Right lobe of liver (tissue), 6 donors: ENCODE measurements around the gene PTPRN2. TPM values are rescaled to one million over a fixed set of nuclear protein-coding genes. Genes with fewer than 3 reads are reported as not detected.

Source experiments
- ATAC-seq, 4 donors: fragments of 200-7000 bp; cut with Tn5 transposase; one replicate each; pipeline ENCODE4 v1.9.1; 2020; ENCODE audit warnings: mild to moderate bottlenecking in 4 of 4, moderate library complexity in 4 of 4
- DNase-seq, 3 donors: peaks; one replicate each; pipeline ENCODE4 v3.0.0-alpha.2; 2020
- H3K27ac ChIP-seq, 3 donors: fragments of 200-600 bp; one replicate each; pipeline ENCODE4 v1.8.0; 2022
- H3K27me3 ChIP-seq, 2 donors: fragments of 200-600 bp; one replicate each; pipeline ENCODE4 v1.8.0; 2022
- H3K36me3 ChIP-seq, 4 donors: fragments of 200-600 bp; sonication (generic) in 1 of 4; one replicate each; pipeline versions ENCODE4 v1.5.1 to v1.8.0; 2017 to 2022; ENCODE audit warnings: control low read depth in 1 of 4
- H3K4me1 ChIP-seq, 4 donors: fragments of 200-600 bp; sonication (generic) in 1 of 4; one replicate each; pipeline versions ENCODE4 v1.5.1 to v1.8.0; 2017 to 2022; ENCODE audit warnings: control low read depth in 1 of 4
- H3K4me3 ChIP-seq, 3 donors: fragments of 200-600 bp; one replicate each; pipeline ENCODE4 v1.8.0; 2022
- H3K9me3 ChIP-seq, 4 donors: fragments of 200-600 bp; sonication (generic) in 1 of 4; one replicate each; pipeline versions ENCODE4 v1.5.1 to v1.8.0; 2017 to 2022; ENCODE audit warnings: control low read depth in 1 of 4
- CTCF ChIP-seq, 4 donors: fragments of 200-600 bp in 3 of 4; fragments of 450-650 bp in 1 of 4; IDR thresholded peaks; one replicate each; pipeline versions ENCODE4 v1.5.1 to v1.8.0; 2016 to 2022; ENCODE audit warnings: antibody characterized with exemption in 4 of 4, mild to moderate bottlenecking in 2 of 4
- POLR2A ChIP-seq: fragments of 450-650 bp; IDR thresholded peaks from one replicate; pipeline ENCODE4 v1.6.1; 2017; ENCODE audit warnings: antibody characterized with exemption, mild to moderate bottlenecking
- WGBS: methylation state at CpG from one replicate; pipeline ENCODE4 v1.1.6; 2018; ENCODE audit warnings: low coverage, low lambda C conversion rate; ENCODE audit not compliant: insufficient coverage; ENCODE audit errors: missing lambda C conversion rate; 5-methylcytosine and 5-hydroxymethylcytosine counted together
- intact Hi-C, 2 donors: fragments of 100-400 bp; cut with DNase I; formaldehyde crosslinking; loops; one replicate each; pipeline versions ENCODE4 v1.11.2 to v1.14.1; 2022
- total RNA-seq, 6 experiments: library from RNA; depleted of rRNA in 2 of 6; stranded (reverse); fragments of >200 nt in 2 of 6; fragmentation: NEBNext Ultra II Directional in 3 of 6; extraction: Animal tissue kit (Norgen Biotek cat#: 25700) in 3 of 6; gene quantifications; one replicate each; pipeline versions ENCODE4 v1.1.0 to v1.2.4, GENCODE V29; 2016 to 2023
- donor health status: DM: no; HTN: yes; CAD: no.
- donor health status: DM: no; HTN: no; CAD: no.
- donor health status: DM: no; HTN: no; CAD: no.
- donor health status: DM: no; HTN: yes; CAD: no.
- donor health status: DM: no; HTN: yes; CAD: no.

The PTPRN2 gene
- total RNA-seq, 6 experiments from 2014 or later, result 0.15 to 0.87 (median 0.67) TPM

- Histone ChIP-seq H3K36me3 (no peaks in the 10 kb centered on the region), H3K4me1 (no peaks in the 10 kb centered on the region), H3K27ac (no peak overlapping the region), H3K27me3 (no peaks in the 10 kb centered on the region), H3K4me3 (no peak overlapping the region), H3K9me3 (no peaks in the 10 kb centered on the region)
- TF ChIP-seq CTCF (IDR thresholded peaks at IDR 0.05) (no peak), POLR2A (no peak)
- DNase-seq (no peak), ATAC-seq (no peak)
- intact Hi-C loops, result no loop called here
- WGBS, result 67% methylated on average over 5 of the region's 18 CpGs
These were observed 763.4 kb downstream of the PTPRN2 start for GRCh38 chr7:157824011-157824818.

GRCh38 chr7:157822688-157823031 lies 765.0 kb downstream of the PTPRN2 start:
- Histone ChIP-seq H3K4me1 (no peaks in the 10 kb centered on the region), H3K36me3 (no peaks in the 10 kb centered on the region), H3K27me3 (no peaks in the 10 kb centered on the region), H3K9me3 (no peaks in the 10 kb centered on the region), H3K4me3 (no peak overlapping the region), H3K27ac (no peak overlapping the region)
- intact Hi-C loops, result no loop called here
- no peak for ATAC-seq
- TF ChIP-seq POLR2A, result no peak
- TF ChIP-seq CTCF (IDR thresholded peaks at IDR 0.05), result no peak
- 68% methylated on average over 1 of the region's 1 CpG for WGBS
- no peak for DNase-seq

GRCh38 chr7:157821959-157822687 lies 765.5 kb downstream of the PTPRN2 start:
- no peaks in the 10 kb centered on the region for H3K9me3 ChIP-seq
- intact Hi-C loops, result no loop called here
- 53% methylated on average over 3 of the region's 3 CpGs for WGBS
- DNase-seq (no peak), ATAC-seq (no peak)
- no peak overlapping the region for H3K27ac ChIP-seq
- TF ChIP-seq CTCF (IDR thresholded peaks at IDR 0.05) (no peak), POLR2A (no peak)
- no peaks in the 10 kb centered on the region for H3K4me1 ChIP-seq
- H3K36me3 ChIP-seq, result no peaks in the 10 kb centered on the region
- no peaks in the 10 kb centered on the region for H3K27me3 ChIP-seq
- no peak overlapping the region for H3K4me3 ChIP-seq

- DNase-seq (peak in 1 of 3 donors; percentile 26), ATAC-seq (no peak)
- Histone ChIP-seq H3K4me1 (no peaks in the 10 kb centered on the region), H3K27me3 (no peaks in the 10 kb centered on the region), H3K27ac (no peak overlapping the region), H3K4me3 (no peak overlapping the region), H3K36me3 (no peaks in the 10 kb centered on the region), H3K9me3 (no peaks in the 10 kb centered on the region)
- no peak for TF ChIP-seq POLR2A
- no peak for TF ChIP-seq CTCF (IDR thresholded peaks at IDR 0.05)
- WGBS, result 60% methylated on average over 1 of the region's 4 CpGs
- intact Hi-C loops, result no loop called here
These were observed 766.8 kb downstream of the PTPRN2 start for GRCh38 chr7:157820796-157821195.
